DMS 273 treated with DMSO at 0.1 percent for 48 hours (cell line): ENCODE data around the gene ALG11.
"Not testable (repeated sequence)": the region's sequence is repeated elsewhere in the genome, so short reads cannot be mapped to it uniquely, and the experiment has no call there.

Source experiments
- DNase-seq: peaks from one replicate; lab custom pipeline; 2025; lab: John Stamatoyannopoulos, UW

The ALG11 gene, protein sequence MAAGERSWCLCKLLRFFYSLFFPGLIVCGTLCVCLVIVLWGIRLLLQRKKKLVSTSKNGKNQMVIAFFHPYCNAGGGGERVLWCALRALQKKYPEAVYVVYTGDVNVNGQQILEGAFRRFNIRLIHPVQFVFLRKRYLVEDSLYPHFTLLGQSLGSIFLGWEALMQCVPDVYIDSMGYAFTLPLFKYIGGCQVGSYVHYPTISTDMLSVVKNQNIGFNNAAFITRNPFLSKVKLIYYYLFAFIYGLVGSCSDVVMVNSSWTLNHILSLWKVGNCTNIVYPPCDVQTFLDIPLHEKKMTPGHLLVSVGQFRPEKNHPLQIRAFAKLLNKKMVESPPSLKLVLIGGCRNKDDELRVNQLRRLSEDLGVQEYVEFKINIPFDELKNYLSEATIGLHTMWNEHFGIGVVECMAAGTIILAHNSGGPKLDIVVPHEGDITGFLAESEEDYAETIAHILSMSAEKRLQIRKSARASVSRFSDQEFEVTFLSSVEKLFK

DNA sequence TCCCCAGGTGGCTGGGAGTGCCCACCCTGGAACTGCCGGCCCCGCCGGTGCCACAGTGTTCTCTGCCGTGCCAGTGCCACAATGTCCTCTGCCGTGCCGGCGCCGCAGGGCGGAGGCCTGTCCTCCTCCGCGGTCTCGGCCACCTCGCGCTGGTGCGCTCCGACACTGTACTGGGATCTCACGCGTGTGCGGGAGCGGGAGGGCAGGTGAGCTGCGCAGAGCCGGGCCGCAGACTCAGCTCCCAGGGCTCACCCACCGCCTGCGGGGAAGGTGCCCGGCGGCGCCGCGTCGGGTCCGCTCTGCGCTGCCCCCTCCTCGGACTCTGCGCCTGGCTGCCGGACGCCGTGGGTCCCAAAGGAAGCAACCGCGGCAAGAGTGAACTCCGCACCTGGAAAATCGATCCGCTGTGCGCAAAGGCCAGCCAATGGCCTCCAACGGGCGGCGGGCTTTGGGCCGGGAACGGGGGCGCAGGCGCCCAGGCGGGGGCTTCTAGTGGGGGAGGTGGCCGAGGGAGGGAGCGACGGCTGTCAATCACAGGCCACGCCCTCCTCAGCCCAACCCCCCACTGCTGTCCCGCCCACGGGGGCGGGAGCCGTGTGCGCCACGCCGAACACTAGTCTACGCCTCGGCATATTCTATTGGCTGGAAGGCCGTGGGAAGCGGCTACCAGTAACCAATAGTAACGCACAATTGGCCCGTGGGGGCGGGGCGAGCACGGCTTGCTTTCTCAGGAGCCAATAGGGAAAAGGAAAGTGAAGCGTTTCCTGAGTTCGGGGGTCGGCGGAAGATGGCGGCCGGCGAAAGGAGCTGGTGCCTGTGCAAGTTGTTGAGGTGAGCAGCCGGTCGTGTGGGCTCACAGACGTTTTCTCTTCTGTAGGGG lies at the start of gene ALG11:
Gene ALG11, plus strand, starts transcription at position 767 of the 880 bp plus-strand sequence. Its CDS starts 21 bp downstream, at position 788.
- peak; percentile 85 for DNase-seq

DNA sequence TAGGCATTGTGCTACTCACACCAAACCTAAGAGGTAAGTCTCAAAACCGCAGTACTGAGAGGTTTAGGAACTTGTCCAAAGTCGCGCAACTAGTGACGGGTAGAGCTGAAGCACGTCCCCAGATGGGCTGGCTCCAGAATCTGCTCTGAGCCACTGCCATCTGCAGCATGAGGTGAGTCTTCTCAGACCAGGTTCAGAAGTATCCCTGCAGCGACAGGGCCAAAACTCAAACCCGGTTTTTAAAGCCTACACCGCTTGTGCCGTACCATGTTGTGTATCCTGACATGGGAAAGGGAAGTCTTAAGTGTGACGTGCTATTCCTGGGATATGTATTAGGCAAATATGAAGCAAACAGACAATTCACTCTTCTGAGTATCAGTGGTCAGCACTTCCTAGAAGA lies 46.0 kb upstream of the ALG11 start:
- DNase-seq: no peak

DNA sequence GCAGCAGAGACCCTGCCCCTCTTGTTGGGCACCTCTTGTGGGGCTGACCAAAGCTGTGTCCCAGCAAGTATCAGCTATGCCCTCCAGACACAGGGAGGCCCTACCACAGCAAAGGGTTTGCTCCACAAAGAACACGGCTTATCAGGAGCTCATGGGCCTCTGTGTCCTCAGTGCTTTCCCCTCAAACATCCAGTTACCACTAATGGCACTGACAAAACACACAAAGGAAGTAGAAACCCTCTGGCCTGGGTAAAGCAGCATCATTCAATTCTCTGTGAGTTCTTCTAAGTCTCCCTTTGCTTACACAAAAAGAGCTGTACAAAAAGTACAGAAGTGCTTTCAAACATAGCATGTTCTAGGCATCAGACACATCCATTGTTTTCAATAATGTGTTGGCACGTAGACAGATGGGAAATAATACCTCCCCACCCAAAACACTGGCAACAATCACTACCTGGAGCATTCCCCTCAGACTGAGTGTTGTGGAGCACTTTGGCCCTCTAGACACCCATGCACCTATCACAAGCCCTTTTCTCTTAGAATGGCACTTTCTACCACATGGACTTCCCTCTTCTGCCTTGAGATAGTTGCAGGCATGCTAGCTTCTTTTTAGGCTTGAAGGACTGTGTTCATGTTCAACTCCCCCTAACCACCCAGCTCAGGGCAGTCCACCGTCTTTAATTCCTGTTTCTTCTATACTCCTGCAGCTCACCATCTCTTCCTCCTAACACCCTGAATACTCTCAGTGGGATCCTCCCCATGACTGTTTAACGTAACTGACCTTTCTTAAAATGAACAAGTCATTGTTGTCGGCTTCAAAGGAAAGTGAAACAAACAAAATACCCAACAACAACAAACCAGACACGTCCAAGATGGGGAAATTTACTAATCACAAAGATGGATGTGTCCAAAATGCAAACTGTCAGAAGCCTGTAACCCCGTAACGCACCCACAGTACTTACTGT lies 44.4 kb upstream of the ALG11 start:
- DNase-seq: no peak

DNA sequence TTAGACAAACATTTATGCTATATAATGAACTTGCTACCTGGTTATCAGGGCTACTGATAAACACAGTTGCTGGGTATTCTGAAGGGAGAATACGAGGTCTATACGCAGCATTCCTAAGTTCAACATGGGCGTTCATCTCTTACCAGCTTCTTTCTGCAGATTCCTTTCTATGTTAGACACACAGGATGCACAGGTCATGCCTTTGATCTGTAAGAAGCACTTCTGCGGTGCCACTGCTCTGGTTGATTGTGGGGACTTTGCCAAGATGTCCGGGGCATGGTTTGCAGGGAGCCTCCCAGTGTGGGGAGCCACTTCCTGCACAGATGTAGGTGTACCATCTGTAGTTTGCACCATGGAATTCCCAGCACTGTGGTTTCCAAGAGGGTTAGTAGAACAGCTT lies 41.8 kb upstream of the ALG11 start:
- DNase-seq: no peak

DNA sequence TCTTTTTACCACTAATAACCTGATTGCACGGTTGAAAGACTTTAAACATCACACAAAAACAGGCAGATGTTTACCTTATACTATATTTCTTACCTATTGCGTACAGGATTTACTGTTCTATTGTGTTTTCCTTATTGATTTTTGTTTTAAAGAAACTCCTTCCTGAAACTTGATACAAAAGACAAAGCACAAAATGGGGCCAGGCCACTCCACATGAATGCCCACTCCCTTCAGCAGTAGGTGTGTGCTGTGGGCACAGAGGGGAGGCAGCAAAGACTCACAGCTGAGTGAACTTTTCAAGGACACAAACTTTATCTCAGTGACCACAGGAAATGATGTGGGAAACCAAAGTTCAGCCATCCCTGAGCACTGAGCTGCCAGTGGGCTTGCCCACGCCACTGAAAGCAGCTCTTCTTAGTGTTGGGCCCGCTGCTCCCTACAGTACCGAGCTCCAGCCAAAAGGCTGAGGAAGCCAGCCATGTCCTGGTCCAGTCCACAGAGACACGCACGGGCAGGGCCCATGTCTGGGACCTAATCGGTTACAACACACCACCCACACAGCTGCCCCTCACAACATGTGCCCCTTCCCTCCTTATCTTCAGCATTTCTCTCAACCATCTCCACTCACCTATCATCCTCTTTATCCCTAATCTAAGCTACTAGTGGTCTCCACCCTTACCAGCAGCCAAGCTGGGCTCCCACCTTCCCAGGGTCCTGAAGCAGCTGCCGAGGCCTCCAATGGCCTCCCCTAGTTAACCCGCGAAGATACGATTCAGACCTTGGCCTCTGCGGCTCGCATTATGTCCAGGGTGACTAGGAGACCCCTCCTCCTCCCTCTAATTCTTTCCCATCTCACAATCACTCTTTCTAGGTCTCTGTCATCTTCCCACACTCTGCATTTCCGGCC lies 40.4 kb upstream of the ALG11 start:
- no peak for DNase-seq

DNA sequence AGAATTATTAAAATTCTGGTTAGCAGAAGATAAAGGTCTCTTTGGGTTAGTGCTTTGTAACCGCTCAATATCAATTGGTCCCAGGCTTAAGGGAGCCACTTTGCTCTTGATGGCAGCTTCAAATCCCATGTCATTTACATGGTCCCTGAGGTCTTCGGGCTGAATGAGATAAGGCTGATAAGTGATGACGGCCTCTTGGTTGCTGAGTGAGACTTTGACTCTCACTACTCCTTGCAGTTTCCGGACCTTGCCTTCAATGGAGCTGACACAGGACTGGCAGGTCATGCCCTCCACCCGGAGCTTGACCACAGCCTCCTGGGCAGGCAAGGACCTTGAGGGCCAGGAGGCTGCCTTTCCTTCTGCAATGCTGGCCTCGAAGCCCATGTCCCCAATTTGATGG lies 37.7 kb upstream of the ALG11 start:
- no peak for DNase-seq

DNA sequence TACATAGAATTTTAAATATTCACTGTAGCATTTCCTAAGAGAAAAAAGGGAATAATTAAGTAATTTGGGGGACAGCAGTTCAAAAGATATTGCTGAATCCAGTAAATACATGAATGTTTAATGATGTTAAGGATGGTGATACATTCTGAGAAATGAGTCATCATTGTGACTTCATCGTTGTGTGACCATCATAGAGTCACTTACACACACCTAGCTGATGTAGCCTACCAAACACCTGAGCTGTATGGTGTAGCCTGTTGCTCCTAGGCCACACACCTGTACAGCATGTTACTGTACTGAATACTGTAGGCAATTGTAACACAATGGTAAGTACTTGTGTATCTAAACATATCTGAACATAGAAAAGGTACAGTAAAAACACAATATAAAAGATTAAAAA lies 35.8 kb upstream of the ALG11 start:
- no peak for DNase-seq

DNA sequence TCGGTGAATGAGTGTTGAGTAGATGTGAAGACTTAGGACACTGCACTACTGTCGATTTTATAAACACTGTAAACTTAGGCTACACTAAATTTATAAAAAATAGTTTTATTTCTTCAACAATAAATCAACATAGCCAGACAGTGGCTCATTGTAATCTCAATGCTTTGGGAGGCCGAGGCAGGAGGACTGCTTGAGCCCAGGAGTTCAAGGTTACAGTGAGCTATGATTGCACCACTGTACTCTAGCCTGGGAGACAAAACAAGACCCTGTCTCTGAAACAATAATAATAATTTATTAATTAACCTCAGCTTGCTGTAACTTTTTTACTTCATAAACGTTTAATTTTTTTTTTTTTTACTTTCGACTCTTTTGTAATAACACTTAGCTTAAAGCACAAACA lies 35.3 kb upstream of the ALG11 start:
- no peak for DNase-seq

DNA sequence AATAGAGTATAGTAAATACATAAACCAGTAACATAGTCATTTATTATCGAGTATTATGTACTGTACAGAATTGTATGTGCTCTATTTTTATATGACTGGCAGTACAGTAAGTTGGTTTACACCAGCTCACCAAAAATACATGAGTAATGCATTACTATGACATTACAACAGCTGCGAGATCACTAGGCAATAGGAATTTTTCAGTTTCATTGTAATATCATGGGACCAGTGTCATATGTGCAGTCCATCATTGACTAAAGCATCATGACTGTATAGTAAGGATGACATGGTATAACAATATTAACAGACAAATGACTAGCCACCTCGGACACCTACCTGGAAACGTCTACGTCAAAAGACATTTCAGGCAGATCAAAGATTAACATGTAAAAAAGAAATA lies 34.6 kb upstream of the ALG11 start:
- DNase-seq: no peak

DNA sequence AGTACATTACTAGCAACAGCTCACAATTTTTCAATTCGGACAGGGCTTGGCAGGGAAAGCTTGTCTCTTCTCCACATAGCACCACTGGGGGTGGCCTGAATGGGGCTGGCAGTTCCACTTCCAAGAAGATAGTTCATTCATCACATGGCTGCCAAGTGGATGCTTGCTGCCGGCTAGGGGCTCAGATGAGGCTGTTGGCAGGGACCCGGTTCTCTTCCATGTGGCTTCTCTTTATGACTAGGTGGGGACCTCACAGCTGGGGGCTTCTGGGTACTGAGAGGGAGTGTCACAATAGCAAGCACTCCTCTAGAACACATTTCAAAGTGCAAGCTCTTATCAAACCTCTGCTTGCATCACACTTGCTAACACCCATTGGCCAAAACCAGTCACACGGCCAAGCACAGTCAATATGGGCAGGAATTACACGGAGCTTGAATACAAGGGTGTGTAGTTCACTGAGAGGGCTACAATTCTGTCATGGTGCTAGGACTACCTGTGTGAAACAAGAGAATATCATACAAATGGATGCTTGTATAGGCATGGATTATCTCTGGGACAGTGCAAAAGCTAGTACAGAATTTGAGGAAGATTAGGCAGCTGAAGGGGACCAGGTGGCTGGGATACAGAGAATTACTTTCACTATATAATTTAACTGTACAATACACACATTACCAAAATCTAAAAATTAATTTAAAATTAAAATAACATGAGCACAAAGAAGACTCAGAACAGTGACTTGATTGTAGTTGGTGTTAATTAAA lies 33.2 kb upstream of the ALG11 start:
- no peak for DNase-seq

DNA sequence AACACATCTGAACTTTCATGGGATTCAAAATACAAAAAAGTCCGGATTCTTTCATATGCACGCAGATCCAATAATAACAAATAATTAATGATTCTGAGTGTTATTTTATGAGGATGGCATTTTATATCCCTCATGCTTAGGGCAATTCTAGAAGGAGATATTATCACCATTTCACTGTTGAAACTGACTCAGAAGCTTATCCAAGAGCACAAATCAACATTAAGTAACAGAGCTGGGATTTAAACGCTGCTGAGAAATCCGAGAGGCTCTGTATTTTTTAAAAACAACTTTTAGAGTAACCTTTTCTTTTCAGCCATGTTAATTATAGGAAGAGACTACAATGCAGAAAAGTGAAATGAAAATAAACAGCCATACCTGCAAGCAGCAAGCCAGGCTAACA lies 31.3 kb upstream of the ALG11 start:
- DNase-seq: no peak

DNA sequence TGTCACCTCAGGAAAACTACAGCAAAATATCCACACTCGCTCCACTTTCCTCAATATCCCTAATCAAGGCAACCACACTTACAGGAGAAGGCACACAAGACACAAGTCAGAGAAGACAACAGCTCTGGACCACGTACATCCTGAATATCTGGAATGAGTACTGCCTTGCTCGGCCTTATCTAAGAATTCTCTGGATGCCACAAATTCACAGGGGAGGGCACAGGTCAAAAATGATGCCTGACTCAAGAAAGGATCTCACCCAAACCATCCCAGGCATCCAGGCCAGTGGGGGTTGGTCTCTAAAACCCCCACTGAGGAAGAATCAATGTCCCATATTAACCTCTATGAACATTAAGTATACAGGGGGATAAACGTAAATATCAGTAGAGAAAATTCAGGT lies 30.8 kb upstream of the ALG11 start:
- no peak for DNase-seq

DNA sequence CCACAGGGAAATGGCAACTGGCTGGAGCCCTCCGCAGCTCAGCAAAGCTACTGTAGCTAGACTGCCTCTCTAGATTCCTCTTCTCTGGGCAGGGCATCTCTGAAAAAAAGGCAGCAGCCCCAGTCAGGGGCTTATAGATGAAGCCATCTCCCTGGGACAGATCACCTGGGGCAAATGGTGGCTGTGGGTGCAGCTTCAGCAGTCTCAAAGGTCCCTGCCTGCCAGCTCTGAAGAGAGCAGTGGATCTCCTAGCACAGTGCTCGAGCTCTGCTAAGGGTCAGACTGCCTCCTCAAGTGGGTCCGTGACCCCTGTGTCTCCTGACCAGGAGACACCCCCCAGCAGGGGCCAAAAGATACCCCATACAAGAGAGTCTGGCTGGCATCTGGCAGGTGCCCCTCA lies 28.9 kb upstream of the ALG11 start:
- not testable (repeated sequence) for DNase-seq

DNA sequence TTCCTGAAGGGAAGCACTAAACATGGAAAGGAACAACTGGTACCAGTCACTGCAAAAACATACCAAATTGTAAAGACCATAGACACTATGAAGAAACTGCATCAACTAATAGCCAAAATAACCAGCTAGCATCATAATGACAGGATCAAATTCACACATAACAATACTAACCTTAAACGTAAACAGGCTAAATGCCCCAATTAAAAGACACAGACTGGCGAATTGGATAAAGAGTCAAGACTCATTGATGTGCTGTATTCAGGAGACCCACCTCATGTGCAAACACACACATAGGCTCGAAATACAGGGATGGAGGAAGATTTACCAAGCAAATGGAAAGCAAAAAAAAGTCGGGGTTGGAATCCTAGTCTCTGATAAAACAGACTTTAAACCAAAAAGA lies 27.3 kb upstream of the ALG11 start:
- DNase-seq: not testable (repeated sequence)

DNA sequence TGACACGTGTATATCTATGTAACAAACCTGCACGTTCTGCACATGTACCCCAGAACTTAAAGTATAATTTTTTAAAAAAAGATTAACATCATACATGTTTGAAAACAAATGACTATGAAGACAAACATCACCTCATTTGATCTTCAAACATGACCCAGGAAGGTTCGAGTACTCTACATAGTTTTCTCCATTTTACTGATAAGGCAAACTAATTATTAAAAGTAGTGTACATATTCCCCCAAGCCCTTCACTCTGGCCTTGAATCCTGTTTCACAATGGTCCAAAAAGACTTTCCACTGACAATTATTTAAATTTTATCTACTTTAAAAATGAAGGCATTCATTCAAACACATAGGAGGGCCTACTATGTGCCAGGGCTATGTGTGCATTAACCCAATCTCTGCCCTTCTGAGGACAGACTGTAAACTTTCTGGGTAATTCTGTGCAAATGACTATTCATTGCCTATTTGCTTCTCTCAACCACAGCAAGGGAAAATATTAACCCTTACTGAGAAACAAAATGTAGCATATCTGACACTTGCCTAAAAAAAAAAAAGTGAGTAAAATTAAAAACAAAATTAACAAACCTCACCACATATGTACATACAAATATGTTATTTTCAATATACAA lies 23.1 kb upstream of the ALG11 start:
- no peak for DNase-seq

DNA sequence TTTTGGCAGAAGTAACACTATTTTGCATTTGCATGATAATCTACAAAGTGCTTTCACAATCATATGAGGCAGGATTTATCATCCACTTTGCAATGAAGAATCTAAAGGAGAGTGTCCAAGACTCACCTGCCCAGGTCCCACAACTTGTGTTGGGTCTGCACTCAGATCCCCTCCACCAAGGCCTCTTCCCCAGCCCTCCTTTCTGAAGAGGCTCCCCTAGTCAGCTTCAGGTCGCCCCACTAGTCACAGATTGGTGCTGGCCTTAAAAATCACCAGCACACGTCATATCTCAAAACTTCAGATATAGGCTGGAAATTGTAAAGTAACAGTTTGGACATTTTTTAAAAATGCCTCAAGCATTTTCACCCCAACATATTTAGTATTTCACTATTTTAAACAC lies 18.5 kb upstream of the ALG11 start:
- DNase-seq: no peak

DNA sequence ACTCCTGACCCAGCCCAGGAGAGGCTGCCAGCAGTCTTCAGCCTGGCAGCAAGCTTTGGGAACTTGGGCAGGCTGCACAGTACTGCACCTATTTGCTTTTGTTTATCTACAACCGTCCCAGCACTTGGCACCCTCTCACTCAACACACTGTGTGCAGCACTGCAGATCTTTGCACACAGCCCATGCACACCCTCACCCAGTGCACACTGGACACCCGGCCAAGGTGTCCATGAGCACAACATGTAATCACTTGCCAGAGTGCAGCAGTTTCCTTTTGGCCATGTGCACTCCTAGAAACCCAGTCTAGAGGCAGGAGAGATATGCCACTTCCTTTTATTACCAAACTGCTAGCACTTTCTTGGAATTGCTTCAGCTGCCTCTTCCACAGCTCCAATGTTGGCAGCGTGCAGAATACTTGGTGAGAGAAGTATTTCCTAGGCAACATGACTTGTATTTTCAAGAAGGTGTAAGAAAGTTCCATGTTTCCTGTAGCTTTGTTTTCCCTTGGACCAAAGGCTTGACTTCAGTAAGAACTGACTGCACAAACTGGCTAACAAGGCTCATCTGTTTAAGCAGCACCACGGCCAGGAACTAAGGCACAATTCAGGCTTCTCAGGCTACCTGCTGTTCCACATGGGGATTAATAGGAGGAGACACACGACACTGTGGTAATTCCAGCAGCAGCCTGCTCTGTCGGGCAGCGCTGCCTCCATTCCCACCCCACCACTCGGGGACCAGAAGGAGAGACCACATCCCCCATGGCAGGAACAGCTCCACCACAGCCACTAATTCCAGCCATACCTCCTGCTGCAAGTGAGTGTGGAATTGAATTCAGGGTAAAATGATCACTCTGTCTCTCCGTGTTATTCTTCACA lies 16.3 kb upstream of the ALG11 start:
- no peak for DNase-seq

DNA sequence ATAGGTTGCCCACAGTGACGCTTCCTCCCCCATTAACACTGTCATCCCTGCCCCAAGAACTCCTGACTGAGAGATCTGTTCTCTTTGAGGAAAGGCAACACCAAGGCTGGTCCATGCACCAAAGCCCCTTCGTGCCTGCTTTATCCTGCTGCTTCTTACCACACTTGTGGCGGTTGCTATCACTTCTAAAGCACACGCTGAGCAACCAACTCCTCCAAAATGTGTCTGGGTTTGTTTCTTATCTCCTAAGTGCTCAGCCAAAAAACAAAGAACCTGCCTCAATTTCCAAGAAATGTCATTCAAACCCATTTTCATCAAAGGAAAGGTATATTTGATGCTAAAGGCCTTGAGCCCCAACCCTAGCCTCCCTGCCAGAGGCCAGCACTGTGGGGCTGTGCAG lies 15.6 kb upstream of the ALG11 start:
- DNase-seq: no peak

DNA sequence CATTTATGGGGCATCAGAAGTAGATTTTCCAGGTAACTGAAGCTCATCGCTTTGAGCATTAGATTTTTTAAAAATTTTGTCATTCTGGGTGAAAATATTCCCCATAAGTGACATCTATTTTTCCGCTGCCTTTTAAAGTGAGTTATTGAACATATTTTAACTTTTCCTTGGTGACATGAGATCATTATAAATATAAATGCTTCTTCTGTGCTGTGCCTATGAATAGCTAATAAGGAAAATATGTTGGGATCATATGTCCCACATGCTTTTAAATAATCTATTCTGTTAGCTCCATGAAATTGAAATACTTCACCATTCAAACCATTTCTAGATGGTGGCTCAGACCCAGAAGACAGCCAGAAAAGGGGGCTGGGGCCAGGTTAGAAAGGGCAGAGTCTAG lies 15.0 kb upstream of the ALG11 start:
- no peak for DNase-seq
